GM19397 (cell line): Measurements from ENCODE around the gene LRRC8A.
"Not testable (repeated sequence)": the region's sequence is repeated elsewhere in the genome, so short reads cannot be mapped to it uniquely, and the experiment has no call there.

Source experiments
- ATAC-seq: cut with Tn5 transposase; IDR thresholded peaks from one replicate; pipeline ENCODE4 v1.9.1; 2021; ENCODE audit warnings: mild to moderate bottlenecking, moderate library complexity; ENCODE audit not compliant: unreplicated experiment

Gene LRRC8A

DNA sequence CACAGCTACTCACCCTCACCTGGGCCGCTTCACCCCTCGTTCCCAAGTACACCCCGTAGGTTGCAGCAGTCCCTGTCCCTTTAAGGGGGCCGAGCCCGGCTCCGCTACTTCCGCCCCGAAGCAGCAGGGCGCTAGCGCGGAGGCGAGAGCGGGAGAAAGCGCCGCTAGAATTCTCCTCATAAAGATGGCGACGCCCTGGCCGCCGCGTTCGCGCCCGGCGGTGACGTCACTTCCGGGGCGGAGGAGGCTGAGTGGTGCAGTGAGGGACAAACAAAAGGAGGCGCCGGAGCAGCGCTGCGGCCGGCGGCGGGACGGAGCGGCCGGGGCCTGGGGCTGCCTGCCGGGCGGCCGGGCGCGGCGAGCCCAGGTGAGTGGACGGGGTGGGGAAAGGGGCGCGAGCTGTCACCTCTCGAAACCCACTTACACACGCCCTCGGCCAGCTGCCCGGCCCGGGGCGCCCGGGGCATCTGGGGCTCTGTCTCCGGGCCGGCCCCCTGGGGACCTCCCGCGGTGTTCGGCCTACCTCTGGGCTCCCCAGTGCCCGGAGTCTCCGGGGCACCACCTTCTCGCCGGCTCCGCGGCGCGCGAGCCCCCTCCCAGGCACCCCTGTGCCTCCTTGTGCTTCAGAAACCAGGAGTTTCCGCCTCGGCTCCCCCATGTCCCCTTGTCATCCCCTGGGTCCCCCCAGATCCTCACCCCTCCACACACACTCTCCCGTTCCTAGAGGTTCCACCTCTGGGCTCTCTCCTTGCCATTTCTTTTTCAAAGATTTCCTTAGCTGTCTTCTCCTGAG is at the start of gene LRRC8A, which contains the start of gene KYAT1:
LRRC8A (plus strand) TSS at position 250 of the 793 bp plus-strand sequence. CDS start 25,032 bp downstream, outside the sequence.
KYAT1 (minus strand) TSS at position 67 of the 793 bp plus-strand sequence. CDS start 36,545 bp downstream, outside the sequence.
- peak; percentile 82 for ATAC-seq

DNA sequence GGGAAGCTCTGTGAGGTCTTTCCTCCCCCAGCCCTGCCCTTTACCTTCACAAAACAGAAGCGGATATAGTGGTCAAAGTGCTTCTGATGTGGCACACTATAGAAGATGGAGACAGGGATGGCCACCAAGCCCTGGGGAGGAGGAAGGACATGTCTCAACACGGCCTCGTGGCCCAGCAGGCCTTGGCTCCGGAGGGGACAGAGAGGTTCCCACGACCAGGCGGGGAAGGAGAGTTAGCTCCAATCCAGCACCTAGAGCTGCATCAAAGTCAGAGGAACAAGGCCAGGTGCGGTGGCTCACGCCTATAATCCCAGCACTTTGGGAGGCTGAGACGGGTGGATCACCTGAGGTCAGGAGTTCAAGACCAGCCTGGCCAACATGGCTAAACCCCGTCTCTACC is 48.2 kb upstream of the LRRC8A start:
- ATAC-seq: no peak

DNA sequence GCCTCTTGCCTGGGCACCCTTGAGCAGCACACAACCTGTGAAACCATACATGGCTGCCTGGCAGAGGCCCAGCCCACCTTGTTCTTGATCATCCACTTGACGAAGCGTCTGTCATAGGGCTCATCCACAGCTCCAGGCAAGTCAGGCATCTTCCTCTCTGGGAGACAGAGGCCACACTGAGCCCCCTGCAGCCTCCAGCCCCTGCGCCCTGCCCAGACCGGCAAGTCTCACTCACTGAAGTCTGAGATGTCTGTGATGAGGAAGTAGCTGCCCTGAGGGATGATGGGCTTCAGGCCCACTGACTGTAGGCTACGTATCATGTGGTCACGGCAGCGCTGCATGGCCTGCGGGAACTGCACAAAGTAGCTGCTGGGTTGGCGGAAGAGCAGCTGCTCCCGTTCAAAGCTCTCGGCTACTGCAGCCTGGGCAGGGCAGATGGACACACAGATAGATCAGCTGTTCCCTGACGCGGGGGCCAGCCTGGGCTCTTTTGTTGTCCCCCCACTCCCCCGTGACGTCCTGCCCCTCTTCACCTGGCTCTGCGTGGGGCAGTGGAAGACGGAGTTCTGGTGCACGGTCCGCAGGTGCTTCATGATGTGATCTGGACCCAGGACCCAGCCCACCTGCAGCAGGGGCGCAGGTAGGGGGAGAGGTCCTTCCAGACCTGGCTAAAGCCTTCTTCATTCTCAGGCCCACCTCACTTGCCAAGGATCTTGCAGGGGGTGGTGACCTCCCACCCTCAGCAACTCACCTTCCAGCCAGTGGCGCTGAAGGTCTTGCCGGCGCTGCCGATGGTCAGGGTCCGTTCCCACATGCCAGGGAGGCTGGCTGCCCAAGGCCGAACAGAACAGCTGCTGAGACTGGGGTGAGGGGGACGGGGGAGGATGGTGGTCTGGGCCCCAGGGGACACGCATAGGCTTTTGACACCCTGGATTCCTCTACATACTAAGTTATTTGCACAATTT is 46.4 kb upstream of the LRRC8A start:
- ATAC-seq: no peak

DNA sequence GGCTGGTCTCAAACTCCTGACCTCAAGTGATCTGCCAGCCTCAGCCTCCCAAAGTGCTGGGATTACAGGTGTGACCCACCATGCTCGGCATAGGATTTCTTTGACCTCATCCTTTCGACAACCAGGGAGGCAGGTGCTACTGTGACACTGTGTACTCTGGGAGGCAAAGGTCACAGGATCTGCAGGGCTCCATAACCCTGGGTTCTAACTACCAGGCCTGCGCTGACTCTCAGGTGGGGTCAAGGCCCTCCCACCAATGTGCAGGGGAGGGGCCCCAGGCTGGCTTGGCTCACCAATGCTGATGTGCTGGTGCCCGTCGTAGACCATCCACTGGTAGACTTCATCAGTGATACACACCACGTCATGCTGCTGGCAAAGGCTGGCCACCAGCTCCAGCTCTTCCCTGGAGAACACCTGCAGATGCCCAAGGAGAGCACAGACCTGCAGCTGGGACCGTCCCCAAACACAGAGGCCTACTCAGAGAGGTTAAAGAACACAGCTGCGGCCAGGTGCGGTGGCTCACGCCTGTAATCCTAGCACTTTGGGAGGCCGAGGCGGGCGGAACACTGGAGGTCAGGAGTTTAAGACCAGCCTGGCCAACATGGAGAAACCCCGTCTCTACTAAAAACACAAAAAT is 45.3 kb upstream of the LRRC8A start:
- no peak for ATAC-seq

DNA sequence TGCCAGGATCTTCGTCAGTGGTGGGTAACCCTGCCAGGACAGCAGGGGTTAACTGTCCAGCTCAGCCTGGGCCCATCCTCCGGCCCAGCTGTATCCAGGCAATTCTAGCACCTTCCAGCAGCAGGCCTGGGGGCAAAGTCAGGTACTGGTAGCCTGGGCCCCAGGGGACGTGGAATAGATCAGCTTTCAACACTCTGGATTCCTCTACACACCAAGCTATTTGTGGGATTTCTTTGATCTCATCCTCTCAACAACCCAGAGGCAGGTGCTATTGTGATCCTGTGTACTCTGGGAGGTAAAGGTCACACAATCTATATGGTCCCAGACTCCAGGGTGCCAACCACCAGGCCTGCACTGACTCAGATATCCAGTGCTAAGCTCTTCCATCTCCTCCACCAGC is 43.6 kb upstream of the LRRC8A start:
- no peak for ATAC-seq

DNA sequence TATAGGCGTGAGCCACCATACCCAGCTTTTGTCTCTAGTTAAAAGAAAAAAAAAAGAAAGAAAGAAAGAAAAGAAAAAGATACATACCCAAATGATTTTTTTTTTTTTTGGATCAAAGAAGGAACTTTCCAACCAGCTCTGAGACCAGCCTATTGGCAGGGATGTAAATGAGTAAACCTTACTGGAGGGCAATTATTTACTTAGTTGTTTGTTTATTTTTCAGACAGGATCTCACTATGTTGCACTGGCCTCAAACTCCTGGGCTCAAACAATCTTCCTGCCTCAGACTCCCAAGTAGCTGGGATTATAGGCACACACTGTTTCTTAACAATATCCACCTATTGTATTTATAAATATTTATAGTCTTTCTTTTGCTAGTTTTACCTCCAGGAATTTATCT is 41.4 kb upstream of the LRRC8A start:
- ATAC-seq: no peak

DNA sequence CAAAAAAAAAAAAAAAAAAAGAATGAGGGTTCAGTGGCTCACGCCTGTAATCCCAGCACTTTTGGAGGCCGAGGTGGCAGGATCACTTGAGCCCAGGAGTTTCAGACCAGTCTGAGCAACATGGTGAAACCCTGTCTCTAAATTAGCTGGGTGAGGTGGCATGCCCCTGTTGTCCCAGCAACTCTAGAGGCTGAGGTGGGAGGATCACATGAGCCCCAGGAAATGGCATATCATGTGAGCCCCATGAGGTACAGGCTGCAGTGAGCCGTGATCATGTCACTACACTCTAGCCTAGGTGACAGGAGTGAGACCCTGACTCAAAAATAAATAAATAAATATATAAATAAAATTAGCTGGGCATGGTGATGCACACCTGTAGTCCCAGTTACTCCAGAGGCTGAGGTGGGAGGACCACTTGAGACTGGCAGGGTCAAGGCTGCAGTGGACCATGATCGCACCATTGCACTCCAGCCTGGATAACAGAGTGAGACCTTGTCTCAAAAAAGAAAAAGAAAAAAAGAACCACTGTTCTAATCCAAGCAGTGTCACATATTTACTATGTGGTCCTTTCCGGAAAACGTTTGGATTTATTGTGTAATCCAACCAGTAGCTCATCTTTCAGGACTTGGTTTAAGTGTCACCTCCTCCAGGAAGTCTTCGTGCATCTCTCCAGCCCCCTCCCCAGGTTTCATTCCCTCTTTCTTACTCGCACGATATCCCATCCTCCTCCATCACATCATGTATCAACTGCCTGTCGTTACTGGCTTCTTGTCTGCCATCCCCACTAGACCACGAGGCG is 40.0 kb upstream of the LRRC8A start:
- ATAC-seq: no peak

DNA sequence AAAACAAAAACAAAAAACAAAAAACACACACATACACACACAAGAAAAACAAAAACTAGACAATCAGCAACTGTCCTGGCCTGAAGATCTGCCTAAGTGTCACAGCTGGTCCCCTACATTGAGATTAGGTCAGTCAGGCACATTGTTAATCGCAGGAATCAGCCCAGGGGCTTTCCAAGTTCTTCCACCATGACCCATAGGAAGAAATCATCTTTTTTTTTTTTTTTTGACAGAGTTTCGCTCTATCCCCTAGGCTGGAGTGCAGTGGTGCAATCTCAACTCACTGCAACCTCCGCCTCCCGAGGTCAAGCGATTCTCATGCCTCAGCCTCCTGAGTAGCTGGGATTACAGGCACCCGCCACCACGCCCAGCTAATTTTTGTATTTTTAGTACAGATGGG is 38.8 kb upstream of the LRRC8A start:
- ATAC-seq: not testable (repeated sequence)

DNA sequence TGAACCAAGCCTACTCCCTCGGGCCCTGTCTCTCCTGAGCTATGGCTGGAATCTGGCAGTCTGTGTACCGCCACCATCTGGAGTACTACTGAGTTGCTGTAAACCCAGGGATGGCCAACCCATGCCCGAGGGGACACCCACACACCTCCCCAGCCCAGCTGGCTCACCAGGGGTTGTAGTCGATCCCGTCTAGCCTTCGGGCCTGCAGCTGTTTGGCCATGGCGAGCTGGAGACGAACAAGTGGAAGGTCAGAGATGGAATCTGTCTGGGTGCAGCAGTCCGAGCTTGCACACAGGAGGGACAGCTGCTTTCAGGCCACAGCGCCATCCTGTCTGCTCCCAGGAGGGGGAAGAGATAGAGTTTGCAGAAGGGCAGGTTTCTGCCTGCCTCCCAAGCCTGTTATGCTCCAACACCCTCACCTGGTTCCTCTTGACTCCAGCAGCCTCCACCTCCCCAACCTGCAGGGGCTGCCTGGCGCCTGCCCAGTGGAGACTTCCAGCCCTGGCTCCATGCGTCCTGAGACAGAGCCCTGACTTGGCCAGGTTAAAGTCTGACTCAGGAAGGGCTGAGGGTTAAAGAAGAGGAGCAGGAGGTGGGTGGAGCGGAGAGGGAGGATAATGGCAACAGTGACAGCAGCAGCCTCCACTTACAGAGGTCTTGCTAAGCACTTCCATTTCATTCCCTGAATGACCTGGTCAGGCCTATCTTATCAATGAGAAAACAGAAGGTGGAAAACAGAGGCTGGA is 36.6 kb upstream of the LRRC8A start:
- ATAC-seq: no peak

DNA sequence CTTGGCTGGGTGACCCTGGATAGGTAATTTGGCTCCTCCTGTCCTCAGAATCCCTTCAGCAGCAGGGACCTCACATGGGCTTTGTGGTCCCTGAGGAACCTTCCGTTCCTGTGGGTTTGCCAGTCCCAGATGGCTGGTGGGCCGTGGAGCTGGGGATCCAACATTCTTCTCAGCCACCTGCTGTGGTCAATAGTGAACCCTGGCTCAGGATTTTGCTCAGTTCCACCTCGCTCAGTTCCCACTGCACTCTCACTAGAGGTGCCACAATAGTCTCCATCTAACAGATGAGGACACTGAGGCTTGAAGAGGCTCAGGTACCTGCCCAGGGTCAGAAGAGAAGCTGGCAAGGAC is 35.3 kb upstream of the LRRC8A start:
- no peak for ATAC-seq

DNA sequence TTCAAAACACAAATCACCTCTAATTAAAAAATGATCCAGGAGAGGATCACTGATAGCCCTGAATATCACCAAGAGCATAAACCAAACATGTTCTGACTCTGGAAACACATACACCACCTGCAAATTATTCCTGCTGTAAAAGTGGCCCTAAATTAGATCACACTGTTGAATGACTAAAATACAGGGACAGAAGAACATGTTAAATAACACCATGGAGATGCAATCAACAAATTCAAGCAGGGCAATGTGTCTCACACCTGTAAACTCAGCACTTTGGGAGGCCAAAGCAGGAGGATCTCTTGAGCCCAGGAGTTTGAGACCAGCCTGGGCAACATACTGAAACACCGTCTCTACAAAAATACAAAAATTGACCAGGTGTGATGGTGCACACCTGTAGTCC is 34.1 kb upstream of the LRRC8A start:
- no peak for ATAC-seq

DNA sequence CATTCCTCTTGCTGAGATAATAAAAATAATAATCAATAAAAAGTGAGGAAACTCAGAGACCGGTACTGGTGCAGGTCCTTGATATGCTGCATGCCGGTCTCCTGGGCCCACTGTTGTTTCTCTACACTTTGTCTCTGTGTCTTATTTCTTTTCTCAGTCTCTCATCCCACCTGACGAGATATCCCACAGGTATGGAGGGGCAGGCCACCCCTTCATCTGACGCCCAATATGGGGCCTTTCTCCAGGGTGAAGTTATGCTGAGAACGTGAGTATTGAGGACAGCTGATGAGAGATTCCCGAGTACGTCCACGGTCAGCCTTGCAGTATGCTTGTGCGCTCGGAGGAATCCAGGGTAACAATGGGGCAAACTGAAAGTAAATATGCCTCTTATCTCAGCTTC is 30.9 kb upstream of the LRRC8A start:
- not testable (repeated sequence) for ATAC-seq

DNA sequence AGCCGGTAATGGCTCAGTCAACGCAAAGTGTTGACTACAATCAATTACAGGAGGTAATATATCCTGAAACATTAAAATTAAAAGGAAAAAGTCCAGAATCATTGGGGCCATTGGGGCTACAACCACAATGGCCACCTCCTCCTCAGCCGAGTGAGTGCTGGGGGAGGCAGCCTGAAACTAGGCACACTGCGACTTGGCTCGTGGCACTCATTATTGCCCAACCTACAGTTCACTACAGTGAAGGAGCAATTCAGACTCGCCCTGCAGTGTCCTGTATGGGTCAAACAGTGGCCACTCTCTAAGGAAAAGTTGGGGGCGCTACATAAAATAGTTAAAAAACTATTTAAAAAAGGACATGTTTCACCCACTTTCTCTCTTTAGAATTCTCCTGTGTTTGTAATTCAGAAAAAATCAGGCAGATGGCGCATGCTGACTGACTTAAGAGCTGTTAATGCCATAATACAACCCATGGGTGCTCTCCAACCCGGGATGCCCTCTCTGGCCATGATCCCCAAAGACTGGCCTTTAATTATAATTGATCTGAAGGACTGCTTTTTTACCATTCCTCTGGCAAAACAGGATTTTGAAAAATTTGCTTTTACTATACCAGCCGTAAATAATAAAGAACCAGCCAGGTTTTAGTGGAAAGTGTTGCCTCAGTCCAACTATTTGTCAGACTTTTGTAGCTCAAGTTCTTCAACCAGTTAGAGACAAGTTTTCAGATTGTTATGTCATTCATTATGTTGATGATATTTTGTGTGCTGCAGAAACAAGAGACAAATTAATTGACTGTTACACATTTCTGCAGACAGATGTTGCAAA is 29.9 kb upstream of the LRRC8A start:
- not testable (repeated sequence) for ATAC-seq

DNA sequence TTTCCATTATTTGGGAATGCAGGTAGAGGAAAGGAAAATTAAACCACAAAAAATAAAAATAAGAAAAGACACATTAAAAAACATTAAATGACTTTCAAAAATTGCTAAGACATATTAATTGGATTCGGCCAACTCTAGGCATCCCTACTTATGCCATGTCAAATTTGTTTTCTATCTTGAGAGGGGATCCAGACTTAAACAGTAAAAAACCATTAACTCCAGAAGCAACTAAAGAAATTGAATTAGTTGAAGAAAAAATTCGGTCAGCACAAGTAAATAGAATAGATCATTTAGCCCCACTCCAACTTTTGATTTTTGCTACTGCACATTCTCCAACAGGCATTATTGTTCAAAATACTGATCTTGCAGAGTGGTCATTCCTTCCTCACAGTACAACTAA is 29.3 kb upstream of the LRRC8A start:
- not testable (repeated sequence) for ATAC-seq

DNA sequence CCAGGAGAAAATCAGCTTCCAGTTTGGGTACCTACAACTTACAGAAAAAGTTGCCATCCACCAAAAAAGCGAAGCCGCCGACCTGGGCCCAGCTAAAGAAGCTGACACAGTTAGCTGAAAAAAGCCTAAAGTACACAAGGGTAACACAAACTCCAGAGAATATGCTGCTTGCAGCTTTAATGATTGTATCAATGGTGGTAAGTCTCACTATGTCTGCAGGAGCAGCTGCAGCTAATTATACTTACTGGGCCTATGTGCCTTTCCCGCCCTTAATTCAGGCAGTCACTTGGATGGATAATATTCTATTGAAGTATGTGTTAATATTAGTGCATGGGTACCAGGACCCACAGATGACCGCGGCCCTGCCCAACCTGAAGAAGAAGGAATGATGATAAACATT is 27.5 kb upstream of the LRRC8A start:
- ATAC-seq: not testable (repeated sequence)

DNA sequence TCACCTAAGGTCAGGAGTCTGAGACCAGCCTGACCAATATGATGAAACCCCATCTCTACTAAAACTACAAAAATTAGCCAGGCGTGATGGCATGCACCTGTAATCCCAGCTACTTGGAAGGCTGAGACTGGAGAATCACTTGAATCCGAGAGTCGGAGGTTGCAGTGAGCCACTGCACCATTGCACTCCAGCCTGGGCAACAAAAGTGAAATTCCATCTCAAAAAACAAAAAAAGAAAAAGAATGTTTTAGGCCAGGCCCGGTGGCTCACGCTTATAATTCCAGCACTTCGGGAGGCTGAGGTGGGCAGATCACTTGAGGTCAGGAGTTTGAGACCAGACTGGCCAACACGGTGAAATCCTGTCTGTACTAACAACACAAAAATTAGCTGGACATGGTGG is 23.5 kb upstream of the LRRC8A start:
- not testable (repeated sequence) for ATAC-seq

DNA sequence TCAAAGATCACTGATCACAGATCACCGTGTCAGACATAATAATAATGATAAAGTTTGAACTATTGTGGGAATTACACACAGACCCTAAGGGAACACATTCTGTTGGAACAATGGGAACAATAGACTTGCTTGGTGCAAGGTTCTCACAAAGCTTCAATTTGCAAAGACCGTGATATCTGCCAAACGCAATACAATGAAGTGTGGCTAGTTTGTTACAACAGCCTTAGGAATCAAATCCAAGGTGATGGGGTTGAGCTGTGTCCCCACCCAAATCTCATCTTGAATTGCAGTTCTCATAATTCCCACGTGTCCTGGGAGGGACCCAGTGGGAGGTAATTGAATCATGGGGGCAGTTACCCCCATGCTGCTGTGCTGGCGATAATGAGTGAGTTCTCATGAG is 21.0 kb upstream of the LRRC8A start:
- ATAC-seq: no peak

DNA sequence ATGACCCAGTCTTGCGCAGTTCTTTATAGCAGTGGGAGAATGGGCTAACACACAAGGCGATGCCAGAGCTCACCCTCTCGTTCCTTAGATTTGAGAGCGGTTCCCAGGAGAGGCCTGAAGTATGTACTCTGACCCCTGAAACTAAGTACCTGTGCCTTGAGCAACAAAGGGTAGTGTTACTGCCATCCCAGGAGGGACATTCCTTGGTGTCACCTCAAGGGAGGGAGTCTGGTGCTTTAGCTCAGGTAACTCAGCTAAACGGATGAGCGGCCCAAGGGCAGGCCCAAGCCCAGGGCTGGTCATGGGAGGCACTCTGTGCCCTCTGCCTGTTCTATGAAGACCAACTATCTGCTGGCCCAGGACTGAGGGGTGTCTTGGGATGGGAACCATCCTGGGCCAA is 20.4 kb upstream of the LRRC8A start:
- no peak for ATAC-seq

DNA sequence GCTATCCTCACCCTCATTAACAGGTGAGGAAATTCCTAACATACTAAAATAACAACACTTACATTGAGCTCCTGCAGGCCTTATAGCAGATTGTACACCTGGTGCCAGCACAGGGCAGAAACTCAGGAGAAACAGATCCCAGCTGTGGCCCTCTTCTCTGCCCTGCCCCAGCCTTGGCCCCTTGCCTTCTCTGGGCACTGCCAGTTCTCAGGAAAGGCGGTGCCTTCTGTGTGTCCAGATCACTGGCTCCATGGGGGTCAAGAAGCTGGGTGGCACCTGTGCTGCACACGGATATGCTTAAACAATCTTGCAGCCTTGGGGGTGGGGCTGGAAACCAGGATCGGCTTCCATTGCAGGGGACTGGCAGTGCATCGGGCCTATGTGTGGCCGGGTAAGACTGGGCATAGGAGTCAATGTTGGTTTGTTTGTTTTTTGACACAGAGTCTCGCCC is 19.5 kb upstream of the LRRC8A start:
- no peak for ATAC-seq
